ENCODE results near the gene LPP. TPM values are rescaled to one million over a fixed set of nuclear protein-coding genes. Genes with fewer than 3 reads are reported as not detected.

Gene LPP
- total RNA-seq, 4 donors from 2014 or later, result 207 to 592 (median 406) TPM

DNA sequence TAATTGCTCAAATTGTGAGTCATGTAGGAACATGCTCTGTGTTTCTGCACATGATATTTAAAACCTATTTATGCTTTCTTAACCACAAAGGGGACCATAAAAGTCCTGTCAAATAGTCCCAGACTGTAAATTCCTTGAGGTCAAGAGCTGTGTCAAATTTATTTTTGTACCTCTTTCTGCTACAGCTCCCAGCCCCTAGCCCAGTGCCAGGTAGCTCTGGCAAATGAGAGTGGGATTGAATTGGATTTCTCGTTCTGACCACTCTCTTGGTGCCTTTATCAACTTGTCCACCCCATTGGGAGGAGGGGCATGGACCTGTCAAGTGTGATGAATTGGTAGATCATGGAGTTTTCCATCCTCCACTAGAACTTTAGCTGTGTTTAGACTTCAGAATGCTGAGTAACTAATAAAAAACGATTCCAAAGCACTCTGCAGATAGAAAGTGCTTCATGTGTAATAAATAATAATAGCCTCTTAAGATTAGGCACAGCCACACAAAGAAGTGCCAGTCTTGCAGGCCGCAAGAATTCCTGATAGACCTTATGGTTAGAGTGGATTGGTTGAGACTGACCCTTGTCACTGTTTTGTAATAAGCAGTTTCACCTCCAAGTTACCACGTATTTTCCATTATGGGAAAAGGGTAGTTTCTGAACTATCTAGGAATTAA lies 120.4 kb downstream of the LPP start:
- Histone ChIP-seq H3K4me1 (peaks cover 19 to 63% (median 32%) of the 10 kb centered on the region in 4 donors), H3K9me3 (no peaks in the 10 kb centered on the region), H3K27ac (peak overlapping the region; percentile 82 to 90 (median 86)), H3K4me3 (no peak overlapping the region), H3K36me3 (no peaks in the 10 kb centered on the region), H3K27me3 (no peaks in the 10 kb centered on the region)
- intact Hi-C loops (cut with DNase I; ENCODE audit: low total_unique reads) (loop anchor here (10.0 kb wide), 1 partner anchor 220 kb away; no protein-coding TSS in a partner anchor), in situ Hi-C loops (cut with MboI; ENCODE audit: low pct_ligation_motif_present in 1 of 4, low pct_unique_long_range_greater_than_20kb in 1 of 4, low sequenced_read_pairs in 3 of 4) (no loop called here)
- DNase-seq, result no peak
- WGBS, 2 donors (ENCODE audit: low coverage in 1 of 2), result 61 to 77% methylated on average over 4 of the region's 4 CpGs
- TF ChIP-seq POLR2A (IDR thresholded peaks at IDR 0.05), result no peak
- TF ChIP-seq EP300 (IDR thresholded peaks at IDR 0.05; ENCODE audit: low read depth), result no peak
- TF ChIP-seq POLR2AphosphoS5 (IDR thresholded peaks at IDR 0.05), result peak in 1 of 3 donors; percentile 28

DNA sequence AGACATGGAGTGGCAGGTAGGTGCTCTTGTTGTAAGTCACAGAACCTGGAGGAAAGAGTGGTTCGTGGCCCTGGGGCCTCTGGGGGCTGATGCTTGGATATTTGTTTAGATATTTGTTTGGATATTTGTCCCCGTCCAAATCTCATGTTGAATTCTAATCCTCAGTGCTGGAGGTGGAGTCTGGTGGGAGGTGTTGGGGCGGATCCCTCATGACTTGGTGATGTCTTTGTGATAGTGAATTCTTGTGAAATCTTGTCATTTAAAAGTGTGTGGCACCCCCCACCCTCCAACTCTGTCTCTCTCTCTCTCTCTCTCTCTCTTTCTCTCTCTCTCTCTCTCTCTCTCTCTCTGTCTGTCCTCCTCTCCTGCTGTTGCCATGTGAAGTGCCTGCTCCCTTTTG lies 122.4 kb downstream of the LPP start:
- H3K27ac ChIP-seq, result peak overlapping the region; percentile 38 to 86 (median 84)
- H3K4me1 ChIP-seq, result peaks cover 4 to 43% (median 15%) of the 10 kb centered on the region in 4 donors
- H3K4me3 ChIP-seq, result no peak overlapping the region
- TF ChIP-seq POLR2AphosphoS5 (IDR thresholded peaks at IDR 0.05) (no peak), POLR2A (IDR thresholded peaks at IDR 0.05) (no peak), EP300 (IDR thresholded peaks at IDR 0.05; ENCODE audit: low read depth) (no peak)
- TF ChIP-seq, protein P1, sequence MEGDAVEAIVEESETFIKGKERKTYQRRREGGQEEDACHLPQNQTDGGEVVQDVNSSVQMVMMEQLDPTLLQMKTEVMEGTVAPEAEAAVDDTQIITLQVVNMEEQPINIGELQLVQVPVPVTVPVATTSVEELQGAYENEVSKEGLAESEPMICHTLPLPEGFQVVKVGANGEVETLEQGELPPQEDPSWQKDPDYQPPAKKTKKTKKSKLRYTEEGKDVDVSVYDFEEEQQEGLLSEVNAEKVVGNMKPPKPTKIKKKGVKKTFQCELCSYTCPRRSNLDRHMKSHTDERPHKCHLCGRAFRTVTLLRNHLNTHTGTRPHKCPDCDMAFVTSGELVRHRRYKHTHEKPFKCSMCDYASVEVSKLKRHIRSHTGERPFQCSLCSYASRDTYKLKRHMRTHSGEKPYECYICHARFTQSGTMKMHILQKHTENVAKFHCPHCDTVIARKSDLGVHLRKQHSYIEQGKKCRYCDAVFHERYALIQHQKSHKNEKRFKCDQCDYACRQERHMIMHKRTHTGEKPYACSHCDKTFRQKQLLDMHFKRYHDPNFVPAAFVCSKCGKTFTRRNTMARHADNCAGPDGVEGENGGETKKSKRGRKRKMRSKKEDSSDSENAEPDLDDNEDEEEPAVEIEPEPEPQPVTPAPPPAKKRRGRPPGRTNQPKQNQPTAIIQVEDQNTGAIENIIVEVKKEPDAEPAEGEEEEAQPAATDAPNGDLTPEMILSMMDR (IDR thresholded peaks at IDR 0.05), result no peak
- H3K9me3 ChIP-seq, result no peaks in the 10 kb centered on the region
- H3K27me3 ChIP-seq, result no peaks in the 10 kb centered on the region
- no peak for DNase-seq
- intact Hi-C loops (cut with DNase I; ENCODE audit: low total_unique reads) (loop anchor here (10.0 kb wide), 1 partner anchor 222 kb away; no protein-coding TSS in a partner anchor), in situ Hi-C loops (cut with MboI; ENCODE audit: low pct_ligation_motif_present in 1 of 4, low pct_unique_long_range_greater_than_20kb in 1 of 4, low sequenced_read_pairs in 3 of 4) (loop anchor here in 3 of 4 donors (25.0 kb wide), 1 partner anchor 539 kb away; the partner anchor contains the start of gene BCL6 (in 3 of the 3))
- H3K36me3 ChIP-seq, result no peaks in the 10 kb centered on the region
- 60 to 89% methylated on average over 1 to 3 of the region's 3 CpGs for WGBS, 2 donors (ENCODE audit: low coverage in 1 of 2)

DNA sequence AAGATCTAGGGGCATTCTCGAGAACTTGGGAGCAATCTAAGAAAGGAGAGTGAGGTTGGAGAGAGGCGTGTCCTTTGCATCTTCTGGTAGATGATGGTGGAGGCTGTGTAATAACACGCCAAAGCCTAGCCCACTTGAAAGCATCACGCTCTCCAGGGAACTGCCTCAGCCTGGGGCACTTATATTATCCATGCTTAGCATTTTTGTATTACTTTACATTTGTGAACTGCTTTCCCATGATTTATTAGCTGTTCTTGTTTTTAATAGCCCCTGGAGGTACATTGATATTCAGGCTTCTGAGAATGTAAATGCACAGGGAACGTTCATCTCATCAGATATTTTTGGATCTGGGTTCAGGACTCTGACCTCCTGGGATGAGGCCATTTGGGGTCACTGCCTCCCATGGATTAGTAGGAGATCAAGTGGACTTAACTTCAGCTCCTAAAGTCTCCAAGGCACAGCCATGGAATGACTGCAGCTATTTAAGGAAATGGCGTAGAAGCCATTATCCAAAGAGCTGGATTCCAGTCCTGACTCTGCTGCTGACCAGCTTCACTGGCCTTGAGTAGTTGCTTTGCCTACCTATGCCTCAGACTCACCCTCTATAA lies 124.9 kb downstream of the LPP start:
- Histone ChIP-seq H3K4me3 (no peak overlapping the region), H3K27ac (peak overlapping the region in 3 of 4 donors; percentile 4 to 79 (median 43)), H3K27me3 (no peaks in the 10 kb centered on the region), H3K36me3 (no peaks in the 10 kb centered on the region), H3K4me1 (peaks cover 19 to 47% (median 24%) of the 10 kb centered on the region in 4 donors), H3K9me3 (no peaks in the 10 kb centered on the region)
- no peak for DNase-seq
- intact Hi-C loops (cut with DNase I; ENCODE audit: low total_unique reads) (loop anchor here (10.0 kb wide), 1 partner anchor 224 kb away; no protein-coding TSS in a partner anchor), in situ Hi-C loops (cut with MboI; ENCODE audit: low pct_ligation_motif_present in 1 of 4, low pct_unique_long_range_greater_than_20kb in 1 of 4, low sequenced_read_pairs in 3 of 4) (loop anchor here in 3 of 4 donors (25.0 kb wide), 1 partner anchor 542 kb away; the partner anchor contains the start of gene BCL6 (in 3 of the 3))
- TF ChIP-seq POLR2A (IDR thresholded peaks at IDR 0.05) (no peak), POLR2AphosphoS5 (IDR thresholded peaks at IDR 0.05) (peak in 1 of 3 donors; percentile 23), EP300 (IDR thresholded peaks at IDR 0.05; ENCODE audit: low read depth) (no peak)
- TF ChIP-seq, protein P1 (IDR thresholded peaks at IDR 0.05), result no peak
- WGBS, 2 donors (ENCODE audit: low coverage in 1 of 2), result 70 to 100% methylated on average over 2 to 6 of the region's 6 CpGs

DNA sequence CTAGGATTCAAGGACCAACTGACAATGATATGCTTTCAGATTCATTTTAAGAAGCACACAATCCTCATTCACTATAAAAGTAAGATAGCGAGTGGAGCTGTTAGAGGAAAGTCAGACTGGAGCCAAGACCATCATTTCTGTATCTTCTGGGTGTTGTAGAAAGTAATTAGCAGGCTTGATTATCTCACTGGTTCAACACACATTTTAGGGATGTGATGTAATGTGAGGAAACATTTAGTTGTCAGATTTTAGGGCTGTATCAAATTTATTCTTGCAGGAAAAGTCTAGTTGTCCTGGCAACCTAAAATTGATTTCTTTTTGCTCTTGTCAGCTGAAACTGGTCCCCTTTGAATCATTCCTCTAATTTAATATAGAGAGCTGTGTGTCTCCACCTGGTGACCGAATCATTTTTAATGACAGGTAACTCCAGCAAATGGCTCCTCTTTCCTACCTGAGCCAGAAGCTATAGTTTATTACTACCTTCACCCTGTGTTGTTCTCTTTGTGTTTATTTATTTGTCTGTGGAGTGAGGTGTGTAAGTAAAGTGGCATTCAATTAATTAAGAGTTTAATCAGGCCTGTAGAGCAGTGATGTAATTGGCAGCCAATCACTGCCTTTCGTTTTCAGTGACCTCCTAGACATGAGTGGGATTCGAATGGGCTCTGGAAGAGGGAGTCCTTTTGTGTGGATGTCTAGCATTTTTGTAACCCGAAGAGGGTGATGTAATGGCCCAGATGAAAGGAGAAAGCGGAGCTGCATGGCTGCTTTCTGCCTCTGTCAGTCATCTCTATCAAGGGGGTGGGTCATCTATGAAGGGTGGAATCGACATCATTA lies 125.8 kb downstream of the LPP start:
- 69 to 71% methylated on average over 7 of the region's 7 CpGs for WGBS, 2 donors (ENCODE audit: low coverage in 1 of 2)
- Histone ChIP-seq H3K36me3 (no peaks in the 10 kb centered on the region), H3K9me3 (no peaks in the 10 kb centered on the region), H3K27ac (peak overlapping the region in 3 of 4 donors; percentile 4 to 79 (median 43)), H3K27me3 (no peaks in the 10 kb centered on the region), H3K4me1 (peaks cover 19 to 46% (median 31%) of the 10 kb centered on the region in 4 donors), H3K4me3 (no peak overlapping the region)
- DNase-seq, result no peak
- TF ChIP-seq, protein P1 (IDR thresholded peaks at IDR 0.05), result peak in 1 of 5 experiments; percentile 11
- TF ChIP-seq POLR2A (IDR thresholded peaks at IDR 0.05), result no peak
- intact Hi-C loops (cut with DNase I; ENCODE audit: low total_unique reads) (loop anchor here (10.0 kb wide), 1 partner anchor 225 kb away; no protein-coding TSS in a partner anchor), in situ Hi-C loops (cut with MboI; ENCODE audit: low pct_ligation_motif_present in 1 of 4, low pct_unique_long_range_greater_than_20kb in 1 of 4, low sequenced_read_pairs in 3 of 4) (loop anchor here in 3 of 4 donors (25.0 kb wide), 1 partner anchor 542 kb away; the partner anchor contains the start of gene BCL6 (in 3 of the 3))
